K562 (cell line): ENCODE results near the gene ARID3A. TPM values are rescaled to one million over a fixed set of nuclear protein-coding genes. Genes with fewer than 3 reads are reported as not detected.

Experiments used
- ATAC-seq: fragments of 200-7000 bp; cut with Tn5 transposase; 3 replicates; pipeline ENCODE4 v1.9.1; 2020; ENCODE audit warnings: moderate library complexity
- BruUV-seq: library from RNA; stranded (reverse); fragments of 400-500 nt; replicated peaks from 2 replicates; lab custom pipeline; 2021; lab: Mats Ljungman, UMichigan
- CTCF ChIA-PET: fragments of 300-600 bp; formaldehyde crosslinking; extraction: SDS; loops from one replicate; lab custom pipeline; 2021; ENCODE audit warnings: low intra/inter-chr PET ratio; lab: Yijun Ruan, JAX
- POLR2A ChIA-PET: fragments of 300-600, 350-650 bp; sonication (Branson Sonifier 250); formaldehyde crosslinking; extraction: SDS; loops from one replicate; lab custom pipeline; 2021; ENCODE audit warnings: antibody characterized with exemption, inconsistent platforms; lab: Yijun Ruan, JAX
- DNase-seq, 4 experiments: peaks; one replicate each; pipeline versions ENCODE4 v3.0.0 to v3.0.0-alpha.2; 2011 to 2018; ENCODE audit warnings: low spot score in 3 of 4, mixed read lengths in 3 of 4; ENCODE audit errors: extremely low read depth in 1 of 4
- FAIRE-seq: peaks from 2 replicates; lab custom pipeline; 2011; peaks lifted over from hg19 to GRCh38; lab: Jason Lieb, UNC
- H2AFZ ChIP-seq: 2 replicates; pipeline ENCODE4 v1.6.0; 2011; ENCODE audit warnings: low read depth, low read length, control low read depth, inconsistent platforms
- H3K27ac ChIP-seq: fragments of 200-600 bp; 3 replicates; pipeline ENCODE4 v1.8.0; 2011; ENCODE audit warnings: low read depth, mild to moderate bottlenecking, control low read depth, inconsistent platforms, low read length, moderate library complexity, mixed read lengths; ENCODE audit errors: extremely low read depth
- H3K27me3 ChIP-seq, 2 experiments: fragments of 300-600 bp in 1 of 2; 2 replicates in 1 of 2; 3 replicates in 1 of 2; pipeline versions ENCODE4 v1.6.0 to v1.8.0; 2011; ENCODE audit warnings: inconsistent platforms in 2 of 2, low read length in 2 of 2, mild to moderate bottlenecking in 1 of 2, mixed read lengths in 1 of 2, moderate library complexity in 1 of 2; ENCODE audit not compliant: control insufficient read depth in 2 of 2, insufficient read depth in 2 of 2
- H3K36me3 ChIP-seq: fragments of 300-600 bp; 3 replicates; pipeline ENCODE4 v1.8.0; 2011; ENCODE audit warnings: mild to moderate bottlenecking, low read length, inconsistent platforms; ENCODE audit not compliant: control insufficient read depth, insufficient read depth
- H3K4me1 ChIP-seq, 2 experiments: fragments of 200-600 bp in 1 of 2; replicated peaks in 1 of 2; 2 replicates in 1 of 2; 3 replicates in 1 of 2; pipeline versions ENCODE4 v1.5.1 to v1.8.0; 2011; ENCODE audit warnings: inconsistent platforms in 2 of 2, low read length in 2 of 2, mild to moderate bottlenecking in 1 of 2, mixed read lengths in 1 of 2, moderate library complexity in 1 of 2; ENCODE audit not compliant: control insufficient read depth in 2 of 2, insufficient read depth in 2 of 2
- H3K4me2 ChIP-seq: 2 replicates; pipeline ENCODE4 v1.6.1; 2011; ENCODE audit warnings: low read length, control low read depth, inconsistent platforms, mixed read lengths; ENCODE audit not compliant: insufficient read depth
- H3K4me3 ChIP-seq: fragments of 200-600 bp; sonication (generic), shearing (Covaris generic); 2 replicates; pipeline ENCODE4 v1.5.1; 2016; ENCODE audit warnings: control low read depth, inconsistent platforms
- H3K79me2 ChIP-seq: fragments of 200-600 bp; 3 replicates; pipeline ENCODE4 v1.8.0; 2011; ENCODE audit warnings: low read length, inconsistent platforms; ENCODE audit not compliant: control insufficient read depth, insufficient read depth
- H3K9ac ChIP-seq, 2 experiments: 2 replicates each; pipeline versions ENCODE4 v1.6.0 to v1.6.1; 2011; ENCODE audit warnings: low read depth in 2 of 2, low read length in 2 of 2, control low read depth in 1 of 2, inconsistent platforms in 1 of 2, mild to moderate bottlenecking in 1 of 2, mixed read lengths in 1 of 2; ENCODE audit not compliant: insufficient read depth in 1 of 2
- H3K9me1 ChIP-seq: one replicate; pipeline ENCODE4 v1.6.0; 2011; ENCODE audit warnings: inconsistent platforms, mild to moderate bottlenecking, low read length, moderate library complexity; ENCODE audit not compliant: control insufficient read depth, insufficient read depth
- H3K9me3 ChIP-seq: replicated peaks from 2 replicates; pipeline ENCODE4 v1.5.1; 2011; ENCODE audit warnings: low read depth, low read length, inconsistent platforms; ENCODE audit not compliant: control insufficient read depth, insufficient read depth
- H4K20me1 ChIP-seq: replicated peaks from 2 replicates; pipeline ENCODE4 v1.6.1; 2011; ENCODE audit warnings: low read length, inconsistent platforms, mixed read lengths; ENCODE audit not compliant: control insufficient read depth, insufficient read depth
- CREM ChIP-seq: IDR thresholded peaks from 2 replicates; pipeline ENCODE4 v1.6.1; 2014; ENCODE audit warnings: antibody characterized with exemption, low read depth
- ESRRA ChIP-seq: fragments of 450-650 bp; IDR thresholded peaks from 2 replicates; pipeline ENCODE4 v1.6.1; 2014; ENCODE audit warnings: low read depth, mild to moderate bottlenecking, moderate library complexity, borderline replicate concordance
- FUS ChIP-seq: fragments of 200-400 bp; formaldehyde crosslinking; optimal IDR thresholded peaks from 2 replicates; pipeline ENCODE3; 2017; ENCODE audit warnings: low read depth, low read length
- GTF2E2 ChIP-seq: fragments of 200-800 bp; sonication (Bioruptor generic); IDR thresholded peaks from 2 replicates; pipeline ENCODE4 v1.6.1; 2016; ENCODE audit warnings: missing genetic modification characterization, missing compliant biosample characterization
- HDAC8 ChIP-seq: fragments of 450-650 bp; IDR thresholded peaks from 2 replicates; pipeline ENCODE4 v1.6.1; 2016; ENCODE audit warnings: mild to moderate bottlenecking, missing genetic modification characterization, moderate library complexity, missing compliant biosample characterization
- MEF2A ChIP-seq: IDR thresholded peaks from 2 replicates; pipeline ENCODE4 v1.6.1; 2011; ENCODE audit warnings: low read depth, mild to moderate bottlenecking, low read length, moderate library complexity; ENCODE audit not compliant: control insufficient read depth
- NEUROD1 ChIP-seq: fragments of 150-350 bp; IDR thresholded peaks from 2 replicates; pipeline ENCODE4 v1.6.1; 2014; ENCODE audit warnings: borderline replicate concordance, low read length, low read depth; ENCODE audit not compliant: partially characterized antibody
- PHF8 ChIP-seq: fragments of 200-600 bp; sonication (generic); IDR thresholded peaks from 2 replicates; pipeline ENCODE4 v1.6.1; 2012; ENCODE audit warnings: mixed run types, mild to moderate bottlenecking, inconsistent platforms, low read length, moderate library complexity, borderline replicate concordance
- POLR2A ChIP-seq: fragments of 450-650 bp; conservative IDR thresholded peaks from 2 replicates; pipeline ENCODE4 v1.6.1; 2016
- RAD51 ChIP-seq: fragments of 450-650 bp; IDR thresholded peaks from 2 replicates; pipeline ENCODE4 v1.7.1; 2016; ENCODE audit warnings: low read depth, mild to moderate bottlenecking, borderline replicate concordance
- RBBP5 ChIP-seq: fragments of 200-600 bp; sonication (generic); IDR thresholded peaks from 2 replicates; pipeline ENCODE4 v1.6.1; 2012; ENCODE audit warnings: borderline replicate concordance, mild to moderate bottlenecking, low read length, control low read depth, inconsistent platforms; ENCODE audit not compliant: insufficient read depth, poor library complexity, severe bottlenecking
- RBFOX2 ChIP-seq: fragments of 200-400 bp; formaldehyde crosslinking; IDR thresholded peaks from 2 replicates; pipeline ENCODE4 v1.6.1; 2017; ENCODE audit warnings: low read depth, mild to moderate bottlenecking, low read length, moderate library complexity
- SMARCA4 ChIP-seq: fragments of 450-650 bp; IDR thresholded peaks from 2 replicates; pipeline ENCODE4 v1.6.1; 2016
- SMARCA5 ChIP-seq: fragments of 450-650 bp; IDR thresholded peaks from 2 replicates; pipeline ENCODE4 v1.6.1; 2016
- SP1 ChIP-seq: sonication (generic); formaldehyde crosslinking; IDR thresholded peaks from 2 replicates; pipeline ENCODE4 v1.8.1; 2022; ENCODE audit warnings: mild to moderate bottlenecking, missing genetic modification reagents
- YY1 ChIP-seq, 3 experiments: IDR thresholded peaks; 2 replicates each; pipeline ENCODE4 v1.6.1; 2011; ENCODE audit warnings: low read length in 2 of 3, mild to moderate bottlenecking in 2 of 3, moderate library complexity in 2 of 3, borderline replicate concordance in 1 of 3, control low read depth in 1 of 3, low read depth in 1 of 3; ENCODE audit not compliant: insufficient read depth in 3 of 3, insufficient replicate concordance in 2 of 3, control insufficient read depth in 1 of 3, insufficient read length in 1 of 3; ENCODE audit errors: extremely low read depth in 1 of 3
- ZBTB7A ChIP-seq: IDR thresholded peaks from 2 replicates; pipeline ENCODE4 v1.6.1; 2011; ENCODE audit warnings: low read depth, mild to moderate bottlenecking, low read length, moderate library complexity, borderline replicate concordance; ENCODE audit not compliant: control insufficient read depth
- ZNF140 ChIP-seq: fragments of 250-450 bp; sonication (Bioruptor Pico); IDR thresholded peaks from 2 replicates; pipeline ENCODE4 v1.8.0; 2021; ENCODE audit warnings: moderate library complexity, mild to moderate bottlenecking, inconsistent platforms
- ZNF655 ChIP-seq: fragments of 250-450 bp; sonication (Bioruptor Pico); IDR thresholded peaks from 2 replicates; pipeline ENCODE4 v1.5.0; 2021
- whole genome bisulfite sequencing: fragments of 100-300 bp; shearing (Covaris generic); methylation state at CpG from one replicate; pipeline ENCODE4 v1.1.6; 2016; ENCODE audit warnings: low coverage, mixed read lengths; ENCODE audit not compliant: insufficient coverage; ENCODE audit errors: missing lambda C conversion rate; 5-methylcytosine and 5-hydroxymethylcytosine counted together
- in situ Hi-C: fragments of 300-500 bp; cut with MboI; formaldehyde crosslinking; loops from 4 replicates; pipeline ENCODE4 v1.15.0; 2018; ENCODE audit warnings: inconsistent platforms, mixed read lengths
- intact Hi-C: fragments of 100-400 bp; cut with micrococcal nuclease; formaldehyde crosslinking; loops from 2 replicates; pipeline ENCODE4 v1.14.2; 2022
- polyA plus RNA-seq, 8 experiments: library from polyadenylated mRNA; depleted of rRNA in 4 of 8; stranded (reverse) in 5 of 8; unstranded in 3 of 8; fragments of >200 nt; fragmentation: Nextera tagmentation in 2 of 8; fragmentation: Illumina TruSeq in 1 of 8; extraction: Ambion mirVana in 2 of 8; extraction: Trizol in 1 of 8; gene quantifications; 2 replicates each; pipeline versions ENCODE4 v1.2.1 to v1.2.3, GENCODE V29; 2011 to 2014; ENCODE audit warnings: inconsistent platforms in 1 of 8, missing spikeins in 1 of 8
- total RNA-seq, 7 experiments: library from RNA; depleted of rRNA in 6 of 7; stranded (reverse); fragments of >200 nt in 6 of 7; fragmentation: Illumina TruSeq in 2 of 7; extraction: Trizol in 2 of 7; gene quantifications; 2 replicates each; pipeline versions ENCODE4 v1.2.1 to v1.2.3, GENCODE V29; 2011 to 2021; ENCODE audit warnings: low replicate concordance in 1 of 7

ARID3A gene
- total and polyA plus RNA-seq, 9 of the 15 experiments (the other 6 are each of a cell fraction or from before 2014, with no cell fraction given) = 1.4 to 118 (median 31.2) TPM

GRCh38 chr19:925087-925525, 729 bp upstream of the ARID3A start (continued):
- TF ChIP-seq ZNF655 (CRISPR knock-in tag) (no peak), ESRRA (peak; percentile 85), SP1 (CRISPR knock-in tag) (0 out of 2 replicates have a peak, but pooled peaks have one; percentile 16), CREM (peak; percentile 48; the same call in 1 of the 2 replicates), SMARCA5 (peak; percentile 95; the same call in 1 of the 2 replicates), RBFOX2 (peak; percentile 85), SMARCA4 (no peak), HDAC8 (tag) (0 out of 2 replicates have a peak, but pooled peaks have one; percentile 50), FUS (no peak), POLR2A (0 out of 2 replicates have a peak, but pooled peaks have one; percentile 49), RAD51 (peak; percentile 62)
- TF ChIP-seq, all 486 proteins: peak for 110

- Histone ChIP-seq H3K9me3 (no peaks in the 10 kb centered on the region), H3K36me3 (peaks cover 30% of the 10 kb centered on the region; the same call in 2 of the 3 replicates), H3K4me1 (peaks cover 7 to 71% of the 10 kb centered on the region in 2 experiments; a peak in 4 of 5 replicates), H3K9me1 (no peaks in the 10 kb centered on the region), H3K4me3 (peak overlapping the region; percentile 99), H3K27me3 (no peaks in the 10 kb centered on the region), H3K27ac (peak overlapping the region; percentile 97), H3K79me2 (peaks cover 67% of the 10 kb centered on the region), H3K4me2 (peak overlapping the region; percentile 95; the same call in 1 of the 2 replicates), H3K9ac (peak overlapping the region; percentile 87 to 99), H2AFZ (no peak overlapping the region), H4K20me1 (no peaks in the 10 kb centered on the region; the same call in 1 of the 2 replicates)
- no TSS peak for BruUV-seq
- no peak for ATAC-seq
- DNase-seq = no peak
- intact Hi-C loops = no loop called here
- POLR2A ChIA-PET = interaction anchor here (1.0 kb wide), 1 partner anchor 28 kb away, joined by 5 read pairs; no protein-coding TSS in a partner anchor
- 0% methylated on average over 17 of the region's 21 CpGs for WGBS
- FAIRE-seq = no peak
- CTCF ChIA-PET = interaction anchor here (0.6 to 8.8 kb wide), 2 partner anchors 53 to 56 kb away, joined by 3 to 158 read pairs; partner anchors contain the start of gene WDR18
- in situ Hi-C loops = no loop called here
- TF ChIP-seq ZNF140 = no peak
- TF ChIP-seq NEUROD1 = no peak
- no peak for TF ChIP-seq GTF2E2 (tag)
- peak; percentile 42 for TF ChIP-seq RBBP5
- TF ChIP-seq YY1 (IDR thresholded peaks at IDR 0.05; ENCODE audit: borderline replicate concordance in 1 of 3, control insufficient read depth in 1 of 3, extremely low read depth in 1 of 3, insufficient read depth in 3 of 3, insufficient read length in 1 of 3, insufficient replicate concordance in 2 of 3, low read depth in 1 of 3, low read length in 2 of 3) = no peak
- TF ChIP-seq ZBTB7A = peak; percentile 61
- TF ChIP-seq PHF8 = peak; percentile 23; the same call in 1 of the 2 replicates
- TF ChIP-seq MEF2A = no peak
Observed at GRCh38 chr19:926323-926588, 421 bp downstream of the ARID3A start.
